Calu3 (cell line): ENCODE data around the gene CD226. TPM values are rescaled to one million over a fixed set of nuclear protein-coding genes. Genes with fewer than 3 reads are reported as not detected.

Experiments
- BruUV-seq: library from RNA; stranded (reverse); fragments of 400-500 nt; replicated peaks from 2 replicates; lab custom pipeline; 2021; lab: Mats Ljungman, UMichigan
- CTCF ChIA-PET: fragments of 300-600 bp; sonication (Branson Sonifier 250); formaldehyde crosslinking; loops from one replicate; lab custom pipeline; 2022; ENCODE audit warnings: antibody characterized with exemption; lab: Charles Lee
- DNase-seq: peaks from one replicate; pipeline ENCODE4 v3.0.0; 2022
- H3K27ac Mint-ChIP-seq: one replicate; pipeline ENCODE4 v1.8.0; 2022; ENCODE audit warnings: mixed read lengths; ENCODE audit not compliant: unreplicated experiment
- H3K27me3 Mint-ChIP-seq: one replicate; pipeline ENCODE4 v1.8.0; 2022; ENCODE audit warnings: mixed read lengths; ENCODE audit not compliant: unreplicated experiment
- H3K36me3 Mint-ChIP-seq: one replicate; pipeline ENCODE4 v1.8.0; 2022; ENCODE audit warnings: mild to moderate bottlenecking, moderate library complexity, mixed read lengths; ENCODE audit not compliant: insufficient read depth, unreplicated experiment
- H3K4me1 Mint-ChIP-seq: one replicate; pipeline ENCODE4 v1.8.0; 2022; ENCODE audit warnings: mild to moderate bottlenecking, low read depth, mixed read lengths; ENCODE audit not compliant: unreplicated experiment
- H3K4me3 Mint-ChIP-seq: one replicate; pipeline ENCODE4 v1.8.0; 2022; ENCODE audit warnings: mild to moderate bottlenecking, low read depth, moderate library complexity, mixed read lengths; ENCODE audit not compliant: unreplicated experiment
- H3K9me3 Mint-ChIP-seq: one replicate; pipeline ENCODE4 v1.8.0; 2022; ENCODE audit warnings: low read depth, mixed read lengths; ENCODE audit not compliant: unreplicated experiment
- intact Hi-C: fragments of 100-400 bp; cut with micrococcal nuclease; formaldehyde crosslinking; loops from one replicate; pipeline ENCODE4 v1.10.0; 2022; ENCODE audit not compliant: unreplicated experiment
- total RNA-seq: library from RNA; stranded (reverse); gene quantifications from 2 replicates; pipeline ENCODE4 v1.2.3, GENCODE V29; 2022
- TF ChIP-seq, protein P1 (sequence below): fragments of 200-600 bp; IDR thresholded peaks from one replicate; pipeline ENCODE4 v1.8.0; 2022; ENCODE audit warnings: antibody characterized with exemption; ENCODE audit not compliant: unreplicated experiment

CD226 gene
- total RNA-seq, 1 experiment from 2014 or later: 0.85 TPM

DNA sequence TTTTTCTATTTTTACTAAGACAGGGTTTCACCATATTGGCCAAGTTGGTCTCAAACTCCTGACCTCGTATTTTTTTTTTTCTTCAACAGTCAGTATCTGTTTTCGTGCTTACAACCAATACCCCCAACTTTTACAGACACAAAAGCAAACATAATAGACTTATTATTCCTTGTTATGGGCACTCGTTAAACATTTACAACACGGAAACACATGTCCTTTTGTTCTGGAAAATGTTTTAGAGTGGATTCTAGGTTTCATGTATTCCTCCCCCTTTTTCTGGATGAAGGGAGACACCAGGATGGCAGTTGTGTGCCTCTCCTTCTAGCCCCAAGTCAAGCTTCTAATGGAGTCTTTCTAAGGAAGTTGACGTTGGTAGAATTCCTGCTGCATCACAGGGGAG, 88.8 kb downstream of the CD226 start:
- TF ChIP-seq, protein P1, sequence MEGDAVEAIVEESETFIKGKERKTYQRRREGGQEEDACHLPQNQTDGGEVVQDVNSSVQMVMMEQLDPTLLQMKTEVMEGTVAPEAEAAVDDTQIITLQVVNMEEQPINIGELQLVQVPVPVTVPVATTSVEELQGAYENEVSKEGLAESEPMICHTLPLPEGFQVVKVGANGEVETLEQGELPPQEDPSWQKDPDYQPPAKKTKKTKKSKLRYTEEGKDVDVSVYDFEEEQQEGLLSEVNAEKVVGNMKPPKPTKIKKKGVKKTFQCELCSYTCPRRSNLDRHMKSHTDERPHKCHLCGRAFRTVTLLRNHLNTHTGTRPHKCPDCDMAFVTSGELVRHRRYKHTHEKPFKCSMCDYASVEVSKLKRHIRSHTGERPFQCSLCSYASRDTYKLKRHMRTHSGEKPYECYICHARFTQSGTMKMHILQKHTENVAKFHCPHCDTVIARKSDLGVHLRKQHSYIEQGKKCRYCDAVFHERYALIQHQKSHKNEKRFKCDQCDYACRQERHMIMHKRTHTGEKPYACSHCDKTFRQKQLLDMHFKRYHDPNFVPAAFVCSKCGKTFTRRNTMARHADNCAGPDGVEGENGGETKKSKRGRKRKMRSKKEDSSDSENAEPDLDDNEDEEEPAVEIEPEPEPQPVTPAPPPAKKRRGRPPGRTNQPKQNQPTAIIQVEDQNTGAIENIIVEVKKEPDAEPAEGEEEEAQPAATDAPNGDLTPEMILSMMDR: no peak
- BruUV-seq: no TSS peak
- intact Hi-C loops: no loop called here
- no peaks in the 10 kb centered on the region for H3K4me1 Mint-ChIP-seq
- H3K36me3 Mint-ChIP-seq: no peaks in the 10 kb centered on the region
- no peaks in the 10 kb centered on the region for H3K27me3 Mint-ChIP-seq
- DNase-seq: no peak
- no peak overlapping the region for H3K4me3 Mint-ChIP-seq
- CTCF ChIA-PET: no interaction called here
- peaks cover 3% of the 10 kb centered on the region for H3K9me3 Mint-ChIP-seq
- no peak overlapping the region for H3K27ac Mint-ChIP-seq

DNA sequence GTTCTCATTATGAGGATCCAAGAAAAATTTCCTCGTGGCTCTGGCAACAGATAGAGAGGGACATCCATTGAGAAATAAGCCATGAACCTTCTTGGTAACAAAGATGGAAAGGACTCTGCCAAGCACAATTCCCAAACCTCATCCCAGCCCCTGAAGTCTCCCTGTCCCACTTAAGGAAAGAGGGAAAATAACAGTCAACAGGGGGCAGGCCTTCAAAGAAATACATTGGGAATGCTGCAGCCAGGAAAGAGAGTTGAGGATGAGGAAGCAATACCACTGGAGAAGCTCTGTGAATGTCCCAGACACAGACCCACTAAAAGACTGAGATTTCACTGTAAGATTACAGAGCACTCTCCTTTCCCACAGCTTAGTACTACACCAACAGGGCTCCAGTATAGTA, 93.2 kb downstream of the CD226 start:
- no peaks in the 10 kb centered on the region for H3K36me3 Mint-ChIP-seq
- H3K9me3 Mint-ChIP-seq: peaks cover 5% of the 10 kb centered on the region
- H3K27me3 Mint-ChIP-seq: no peaks in the 10 kb centered on the region
- no peak for DNase-seq
- CTCF ChIA-PET: no interaction called here
- H3K27ac Mint-ChIP-seq: no peak overlapping the region
- no peaks in the 10 kb centered on the region for H3K4me1 Mint-ChIP-seq
- intact Hi-C loops: no loop called here
- no peak overlapping the region for H3K4me3 Mint-ChIP-seq
- no TSS peak for BruUV-seq
- TF ChIP-seq, protein P1: no peak

DNA sequence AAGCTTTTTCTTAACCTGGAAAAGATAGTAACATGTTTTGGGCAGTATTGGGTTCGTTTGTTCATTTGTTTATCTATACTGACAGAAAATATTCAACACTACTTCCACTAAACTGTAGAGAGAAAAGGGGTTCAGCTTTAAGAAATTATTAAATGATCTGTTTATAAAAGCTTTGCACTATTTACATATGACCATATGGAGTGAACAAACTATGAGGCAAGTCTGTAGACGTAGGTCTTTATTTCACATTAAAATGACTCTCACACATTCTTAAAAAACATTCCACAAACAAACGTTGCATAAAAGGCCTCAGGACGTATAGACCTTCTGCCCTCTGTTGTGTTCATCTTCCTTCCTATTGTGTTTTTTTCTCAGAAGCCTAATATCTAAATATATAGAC, 94.6 kb downstream of the CD226 start:
- no TSS peak for BruUV-seq
- DNase-seq: no peak
- H3K9me3 Mint-ChIP-seq: peaks cover 5% of the 10 kb centered on the region
- no peaks in the 10 kb centered on the region for H3K4me1 Mint-ChIP-seq
- intact Hi-C loops: no loop called here
- H3K27me3 Mint-ChIP-seq: no peaks in the 10 kb centered on the region
- TF ChIP-seq, protein P1: no peak
- no peak overlapping the region for H3K4me3 Mint-ChIP-seq
- CTCF ChIA-PET: interaction anchor here (0.6 kb wide), 1 partner anchor 144 kb away, joined by 6 read pairs; no protein-coding TSS in a partner anchor
- H3K36me3 Mint-ChIP-seq: no peaks in the 10 kb centered on the region
- H3K27ac Mint-ChIP-seq: no peak overlapping the region

DNA sequence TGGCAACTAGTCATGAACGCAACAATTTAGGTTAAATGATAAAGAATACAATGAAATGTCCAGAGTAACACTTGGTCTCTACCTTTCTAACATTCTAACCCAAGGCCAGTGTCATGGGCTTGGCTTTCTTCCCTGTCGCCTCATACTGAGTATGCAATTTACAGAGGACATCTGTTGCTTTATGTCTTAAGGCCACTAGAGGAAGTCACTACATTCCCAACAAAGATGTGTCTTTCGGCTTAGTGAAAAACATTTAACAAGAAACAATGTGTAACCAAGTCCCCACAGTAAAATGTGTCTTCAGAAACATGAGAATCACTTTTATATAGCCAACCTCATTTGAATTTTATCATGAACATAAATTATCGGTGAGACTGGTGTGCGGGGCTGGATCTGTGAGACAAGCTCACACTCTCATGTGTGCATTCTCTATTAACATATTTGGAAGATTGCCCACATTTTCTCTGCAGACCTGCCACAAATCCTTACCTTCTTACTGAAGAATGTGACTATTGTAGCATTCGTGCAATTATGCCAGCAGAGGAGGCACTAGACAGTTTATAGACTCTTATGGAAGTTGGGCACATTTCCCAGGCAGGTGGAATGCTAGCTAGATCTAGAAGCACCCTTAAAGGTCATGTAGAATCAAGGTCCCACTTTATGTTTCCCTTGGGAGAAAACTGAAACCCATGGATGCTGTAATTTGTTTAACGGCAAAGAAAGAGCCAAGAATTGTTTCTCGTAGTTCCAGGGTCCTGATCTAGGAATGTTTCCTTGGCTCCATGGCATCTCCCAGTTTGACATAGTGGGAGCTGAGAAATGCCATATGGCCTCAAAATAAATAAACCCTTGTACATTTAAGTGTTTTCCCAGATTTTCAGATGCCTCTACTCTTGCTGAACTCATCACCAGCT, 101.8 kb downstream of the CD226 start:
- intact Hi-C loops: no loop called here
- TF ChIP-seq, protein P1: no peak
- Mint-ChIP-seq H3K4me3 (no peak overlapping the region), H3K4me1 (no peaks in the 10 kb centered on the region), H3K36me3 (no peaks in the 10 kb centered on the region), H3K9me3 (no peaks in the 10 kb centered on the region), H3K27me3 (no peaks in the 10 kb centered on the region), H3K27ac (no peak overlapping the region)
- CTCF ChIA-PET: no interaction called here
- BruUV-seq: no TSS peak
- no peak for DNase-seq
